Erythroblast (primary cell): ENCODE results near the gene EIF3J.
"Not testable (repeated sequence)": the region's sequence is repeated elsewhere in the genome, so short reads cannot be mapped to it uniquely, and the experiment has no call there.

Experiments
- DNase-seq, 2 experiments: peaks; one replicate each; lab custom pipeline; 2025; lab: John Stamatoyannopoulos, UW
- GATA1 ChIP-seq: IDR thresholded peaks from 2 replicates; pipeline ENCODE4 v1.6.1; 2011; ENCODE audit warnings: low read depth, mild to moderate bottlenecking, control low read depth, low read length, moderate library complexity
- POLR2A ChIP-seq: IDR thresholded peaks from 2 replicates; pipeline ENCODE4 v1.6.1; 2011; ENCODE audit warnings: mild to moderate bottlenecking, low read length

EIF3J gene

DNA sequence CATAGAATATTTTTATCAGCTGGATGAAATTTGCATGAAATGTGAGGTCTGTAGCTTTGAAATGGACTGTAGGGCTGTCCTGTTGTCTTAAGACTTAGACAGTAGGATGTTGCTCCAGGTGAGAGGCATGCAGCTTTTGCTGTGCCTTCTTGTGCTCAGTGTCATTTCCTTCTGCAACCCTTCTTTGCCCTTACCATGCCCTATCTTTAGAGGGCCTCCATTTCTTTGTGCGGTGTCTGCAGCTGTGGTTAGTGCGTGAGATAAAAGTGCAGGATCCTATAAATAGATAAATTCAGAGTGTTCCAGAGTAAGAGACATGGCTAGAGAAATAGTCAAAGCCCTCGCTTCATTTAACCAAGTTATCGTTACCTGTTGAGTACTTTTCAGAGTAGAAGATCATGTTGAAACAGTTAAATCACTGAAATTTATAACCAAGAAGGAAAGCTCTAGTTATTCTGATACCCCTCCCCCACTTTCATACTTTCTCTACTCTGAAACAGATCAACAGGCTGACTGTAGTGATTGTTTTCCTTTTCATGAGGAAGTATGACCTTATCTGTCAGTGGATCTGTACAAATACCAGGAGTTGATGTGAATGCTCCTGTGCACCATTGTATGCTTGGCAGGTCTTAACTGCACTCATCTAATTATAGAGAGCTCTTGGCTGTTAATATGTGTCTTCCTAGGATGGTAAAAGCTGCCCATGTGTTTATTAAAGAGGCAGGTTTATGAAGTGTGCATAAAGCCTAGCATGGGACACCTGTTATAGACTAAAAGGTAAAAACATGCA lies 18.2 kb downstream of the EIF3J start:
- peak in 1 of 2 experiments; percentile 32 for DNase-seq

DNA sequence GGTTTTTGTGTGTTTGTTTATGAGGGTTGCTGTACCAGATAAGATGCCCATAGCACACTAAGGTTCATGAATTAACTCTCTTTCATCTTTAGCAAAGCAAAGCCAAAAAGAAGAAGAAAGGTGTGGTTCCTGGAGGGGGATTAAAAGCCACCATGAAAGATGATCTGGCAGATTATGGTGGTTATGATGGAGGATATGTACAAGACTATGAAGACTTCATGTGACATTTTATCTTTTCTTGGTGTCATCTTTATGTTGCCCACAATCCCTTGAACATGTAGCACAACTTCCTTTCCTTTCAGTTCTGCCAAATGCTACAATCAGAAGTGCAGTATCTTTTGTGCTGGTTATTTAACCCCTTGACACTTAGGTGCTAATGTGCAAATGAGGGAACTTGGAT lies 24.0 kb downstream of the EIF3J start:
- DNase-seq, result not testable (repeated sequence)

More for the DNA sequence above, 18.2 kb downstream of the EIF3J start:
- TF ChIP-seq POLR2A (no peak), GATA1 (no peak)

DNA sequence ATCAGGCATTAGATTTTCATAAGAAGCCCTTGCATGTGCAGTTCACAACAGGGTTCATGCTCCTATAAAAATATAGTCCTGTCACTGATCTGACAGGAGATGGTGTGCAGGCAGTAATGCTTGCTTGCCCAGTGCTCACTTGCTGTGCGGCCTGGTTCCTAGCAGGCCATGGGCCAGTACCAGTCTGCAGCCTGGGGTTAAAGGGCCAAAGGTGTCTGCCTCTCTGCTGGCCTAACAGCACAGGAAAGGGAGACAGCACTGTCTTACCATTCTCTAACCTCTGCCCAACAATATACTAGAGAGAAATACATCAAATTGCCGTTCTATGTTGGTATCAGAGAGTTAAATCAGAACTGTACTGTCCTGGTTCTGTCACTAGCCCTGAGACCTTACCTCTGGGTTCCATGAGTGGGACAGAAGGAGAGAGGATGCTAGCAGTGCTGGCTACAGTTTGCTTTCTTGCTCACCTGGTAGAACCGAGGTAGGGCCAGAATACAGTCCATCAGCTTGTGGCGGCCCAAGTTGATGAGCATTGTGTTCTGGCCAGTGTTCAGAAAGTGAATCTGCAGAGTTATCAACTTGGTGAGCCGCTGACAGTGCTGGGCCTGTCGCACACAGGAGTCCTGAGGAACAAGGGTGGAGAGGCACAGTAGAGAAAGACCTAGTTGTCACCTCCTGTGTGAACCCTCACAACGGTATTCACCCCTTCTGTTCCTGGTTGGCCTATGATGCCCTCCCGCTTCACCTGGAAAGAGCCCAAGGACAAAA lies 28.6 kb downstream of the EIF3J start:
- no peak for DNase-seq
- TF ChIP-seq POLR2A (no peak), GATA1 (no peak)

DNA sequence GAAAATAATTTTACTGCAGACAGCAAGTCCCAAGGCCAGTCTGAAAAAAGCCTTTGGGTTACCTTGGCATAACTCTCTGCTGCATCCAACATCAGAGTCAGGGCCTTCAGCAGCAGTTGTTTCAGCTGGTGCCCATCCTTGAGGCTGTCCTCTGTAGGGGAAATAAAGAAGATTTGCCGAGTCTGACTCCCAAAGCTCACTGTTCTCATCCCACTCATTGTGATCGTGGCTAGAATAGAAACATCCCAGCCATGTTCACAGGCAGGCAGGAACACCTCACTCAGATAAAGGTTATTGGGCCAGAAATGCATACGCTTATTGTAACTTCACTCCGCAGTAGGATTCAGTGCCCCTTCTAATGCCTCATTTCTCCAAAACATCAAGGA lies 29.2 kb downstream of the EIF3J start:
- TF ChIP-seq GATA1 (no peak), POLR2A (no peak)
- no peak for DNase-seq

DNA sequence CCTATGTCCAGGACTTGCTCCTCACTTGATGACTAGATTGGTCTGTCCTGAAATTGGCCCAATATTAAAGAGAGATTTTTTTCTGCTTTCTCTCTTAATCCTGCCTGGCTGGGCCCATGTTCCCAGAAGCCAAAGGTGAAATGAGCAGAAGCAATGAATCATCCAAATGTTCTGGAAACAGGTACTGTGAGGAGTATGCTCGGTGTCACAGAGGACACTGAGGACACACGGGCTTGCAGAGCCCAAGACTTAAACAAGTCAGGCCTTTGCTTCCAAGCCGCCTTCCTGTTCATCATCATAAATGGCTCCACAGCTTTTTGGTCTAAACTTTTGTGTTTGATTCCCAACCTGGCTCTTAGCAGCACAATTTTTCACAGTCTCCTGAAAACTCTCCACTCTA lies 31.4 kb downstream of the EIF3J start:
- TF ChIP-seq GATA1 (no peak), POLR2A (no peak)
- DNase-seq, result no peak

GRCh38 chr15:44569316-44569715 lies 32.4 kb downstream of the EIF3J start:
- DNase-seq, result no peak
- TF ChIP-seq POLR2A (no peak), GATA1 (no peak)

DNA sequence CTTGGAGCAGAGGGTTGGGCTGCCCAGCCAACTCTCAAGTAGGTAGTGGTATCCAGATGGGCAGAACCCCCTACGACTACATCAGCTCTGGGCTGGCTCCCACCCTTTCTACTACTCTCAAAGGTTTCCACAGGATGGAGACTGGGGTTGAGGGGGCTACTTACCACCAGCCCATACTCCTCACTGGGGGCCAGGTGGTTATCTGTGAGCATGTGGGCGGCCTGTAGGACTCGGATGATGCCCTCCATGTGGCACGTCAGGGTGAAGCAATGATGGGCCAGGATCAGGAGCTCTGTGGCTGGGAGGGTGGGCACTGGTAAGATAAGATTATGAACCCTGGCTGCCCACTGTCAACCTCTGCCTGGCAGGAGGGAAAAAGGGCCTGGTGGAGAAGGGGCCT lies 33.4 kb downstream of the EIF3J start:
- DNase-seq, result no peak
- TF ChIP-seq POLR2A (no peak), GATA1 (no peak)

DNA sequence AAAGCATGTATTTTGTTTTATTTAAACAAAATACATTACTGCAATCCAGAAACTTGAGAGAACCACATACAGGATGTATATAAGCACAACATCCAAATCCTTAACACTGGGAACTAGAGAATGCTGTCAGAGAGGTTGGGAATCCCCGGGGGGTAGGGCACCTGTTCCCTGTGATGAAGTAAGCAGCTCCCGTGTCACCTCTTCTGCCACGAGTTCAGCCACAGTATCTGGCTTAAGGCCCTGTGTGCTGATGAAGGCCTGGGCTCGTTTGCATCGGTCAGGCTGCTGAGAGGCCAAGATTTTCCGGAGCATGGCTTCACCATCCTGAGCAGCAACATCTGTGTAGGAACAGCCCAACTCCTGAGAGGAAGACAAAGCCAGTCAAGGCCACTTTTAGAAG lies 36.4 kb downstream of the EIF3J start:
- DNase-seq, result no peak
- TF ChIP-seq POLR2A (no peak), GATA1 (no peak)

DNA sequence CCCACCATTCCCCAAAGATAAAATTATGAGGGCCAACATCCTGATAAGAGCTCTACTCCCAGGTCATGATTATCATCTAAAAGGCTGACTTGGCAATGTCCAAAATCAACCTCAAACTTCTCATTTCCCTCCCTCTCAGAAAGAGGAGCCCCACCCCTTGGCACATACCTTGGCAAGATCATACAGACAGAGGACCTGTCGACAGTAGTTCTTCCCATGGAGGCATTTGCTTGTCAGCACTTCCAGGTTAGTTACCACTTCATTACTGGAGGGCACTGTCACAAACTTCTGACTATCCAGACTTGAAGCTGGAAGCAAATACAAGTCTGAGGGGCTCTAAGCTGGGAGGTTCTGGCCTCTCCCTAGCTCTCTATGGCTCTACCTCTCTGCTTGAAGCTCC lies 37.8 kb downstream of the EIF3J start:
- DNase-seq, result no peak
- TF ChIP-seq GATA1, result no peak
- TF ChIP-seq POLR2A, result no peak

- TF ChIP-seq POLR2A (no peak), GATA1 (no peak)
- DNase-seq, result no peak
Measured at GRCh38 chr15:44580105-44580504, 43.2 kb downstream of the EIF3J start.

- TF ChIP-seq GATA1 (no peak), POLR2A (no peak)
- DNase-seq, result peak; percentile 37 to 63
Measured at GRCh38 chr15:44584162-44584749, 47.3 kb downstream of the EIF3J start.

GRCh38 chr15:44585633-44586032 lies 48.7 kb downstream of the EIF3J start:
- TF ChIP-seq GATA1 (no peak), POLR2A (no peak)
- DNase-seq, result no peak

DNA sequence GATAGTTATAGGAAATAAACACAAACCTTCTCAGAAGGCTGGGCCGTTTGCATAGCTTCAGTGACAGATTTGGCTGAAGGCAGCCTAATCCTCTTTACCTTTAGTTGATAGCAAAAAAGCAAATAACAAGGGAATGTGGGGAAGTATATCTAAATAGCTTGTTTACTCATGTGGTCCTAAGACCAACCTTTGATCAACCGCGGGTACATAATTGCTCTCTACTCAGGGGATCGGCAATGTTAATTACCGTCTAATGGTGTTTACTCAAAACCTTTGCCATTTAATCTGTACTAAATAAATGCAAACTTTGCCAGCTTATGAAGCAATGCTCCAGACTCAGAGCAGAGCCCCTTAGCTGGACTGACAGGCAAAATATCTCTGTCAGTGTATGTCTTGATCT lies 51.6 kb downstream of the EIF3J start:
- TF ChIP-seq POLR2A, result no peak
- TF ChIP-seq GATA1, result no peak
- no peak for DNase-seq

DNA sequence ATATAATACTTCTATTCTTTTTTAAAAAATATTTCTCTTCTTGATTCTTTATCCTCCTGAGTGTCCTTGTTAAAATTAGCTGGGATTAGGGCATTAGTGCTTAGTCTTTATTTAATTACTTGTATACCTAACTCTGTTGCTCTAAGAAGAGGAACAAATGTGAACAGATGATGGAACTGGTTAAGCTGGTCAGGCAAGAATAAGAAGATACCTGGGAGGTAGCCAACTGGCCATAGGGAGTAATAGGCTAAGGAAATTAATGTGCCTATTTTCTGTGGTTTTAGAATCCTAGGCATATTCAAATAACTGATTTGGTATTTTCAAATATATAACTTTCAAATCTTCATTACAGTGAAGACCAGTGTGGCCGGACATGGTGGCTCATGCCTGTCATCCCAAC lies 54.4 kb downstream of the EIF3J start:
- no peak for DNase-seq

More for the DNA sequence above, 54.4 kb downstream of the EIF3J start:
- TF ChIP-seq GATA1, result no peak
- TF ChIP-seq POLR2A, result no peak
